HepG2 (cell line): ENCODE measurements around the gene CYB5B.

ENCODE experiments used
- CREB1 ChIP-seq, 2 experiments: fragments of 450-650 bp in 1 of 2; IDR thresholded peaks; 2 replicates each; pipeline ENCODE4 v1.6.1; 2016 to 2017; ENCODE audit warnings: control low read depth in 1 of 2, mild to moderate bottlenecking in 1 of 2, missing compliant biosample characterization in 1 of 2, missing genetic modification characterization in 1 of 2
- EZH2 ChIP-seq: conservative IDR thresholded peaks from 2 replicates; pipeline ENCODE4 v1.6.1; 2012; ENCODE audit warnings: mild to moderate bottlenecking, low read depth, low read length, moderate library complexity
- MXD4 ChIP-seq: IDR thresholded peaks from 2 replicates; pipeline ENCODE4 v1.6.1; 2016; ENCODE audit warnings: mild to moderate bottlenecking, missing biosample characterization, missing genetic modification reagents
- NR2F1 ChIP-seq, 2 experiments: fragments of 450-650 bp in 1 of 2; formaldehyde crosslinking in 1 of 2; IDR thresholded peaks; 2 replicates each; pipeline versions ENCODE4 v1.5.0 to v1.6.1; 2016 to 2020; ENCODE audit warnings: mild to moderate bottlenecking in 1 of 2, missing compliant biosample characterization in 1 of 2, missing genetic modification reagents in 1 of 2, moderate library complexity in 1 of 2
- PITX1 ChIP-seq: sonication (generic); formaldehyde crosslinking; IDR thresholded peaks from 2 replicates; pipeline ENCODE4 v1.5.1; 2020; ENCODE audit warnings: mild to moderate bottlenecking, missing genetic modification reagents
- POLR2A ChIP-seq, 2 experiments: IDR thresholded peaks; 2 replicates each; pipeline ENCODE4 v1.6.1; 2011; ENCODE audit warnings: low read depth in 2 of 2, low read length in 2 of 2, mild to moderate bottlenecking in 1 of 2, moderate library complexity in 1 of 2; ENCODE audit not compliant: insufficient read depth in 1 of 2
- ZKSCAN1 ChIP-seq: fragments of 150-350 bp; IDR thresholded peaks from 2 replicates; pipeline ENCODE4 v1.6.1; 2014; ENCODE audit warnings: low read length
- ZNF138 ChIP-seq: sonication (generic); formaldehyde crosslinking; IDR thresholded peaks from 2 replicates; pipeline ENCODE4 v1.5.0; 2020; ENCODE audit warnings: mild to moderate bottlenecking, low read depth, missing genetic modification reagents
- ZNF24 ChIP-seq: fragments of 450-650 bp; IDR thresholded peaks from 2 replicates; pipeline ENCODE4 v1.6.1; 2017; ENCODE audit warnings: antibody characterized with exemption, mild to moderate bottlenecking
- TF ChIP-seq, protein P1 (sequence below): sonication (generic); formaldehyde crosslinking; IDR thresholded peaks from 2 replicates; pipeline ENCODE4 v1.8.0; 2022; ENCODE audit warnings: missing genetic modification reagents, mild to moderate bottlenecking, moderate library complexity, borderline replicate concordance
- TF ChIP-seq, protein P2 (sequence below): sonication (generic); formaldehyde crosslinking; IDR thresholded peaks from 2 replicates; pipeline ENCODE4 v1.5.0; 2020; ENCODE audit warnings: mild to moderate bottlenecking, missing genetic modification reagents, moderate library complexity

DNA sequence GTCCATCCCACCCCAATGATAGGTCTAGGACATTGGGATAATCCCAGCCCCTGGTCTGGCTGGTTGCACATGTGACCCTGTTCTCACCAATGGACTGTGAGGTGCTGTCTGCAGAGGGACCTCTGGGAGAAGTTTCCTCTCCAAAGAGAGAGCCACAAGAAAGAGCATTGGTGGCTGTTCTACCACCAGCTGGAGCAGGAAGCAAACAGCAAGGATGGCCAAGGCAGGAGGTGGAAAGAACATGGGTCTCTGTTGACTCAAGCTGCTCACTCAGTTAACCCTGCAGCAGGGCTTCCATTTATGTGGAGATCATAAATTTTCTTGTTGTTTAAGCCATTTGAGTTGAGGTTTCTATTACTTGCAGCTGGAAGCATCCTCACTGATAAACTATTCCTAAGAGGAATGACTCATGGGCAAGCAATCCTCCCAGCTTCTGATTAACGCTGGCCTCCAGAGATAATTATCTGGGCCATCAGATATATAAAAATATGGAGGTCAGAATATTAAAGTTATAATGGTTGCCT is 52.6 kb downstream of the CYB5B start:
- TF ChIP-seq PITX1 (no peak), ZNF24 (no peak), ZNF138 (CRISPR knock-in tag) (no peak), NR2F1 (CRISPR knock-in tag; IDR thresholded peaks at IDR 0.05) (no peak), MXD4 (CRISPR knock-in tag) (no peak), EZH2 (no peak), POLR2A (IDR thresholded peaks at IDR 0.05; ENCODE audit: insufficient read depth in 1 of 2, low read depth in 2 of 2, low read length in 2 of 2) (no peak), ZKSCAN1 (no peak), CREB1 (IDR thresholded peaks at IDR 0.05) (no peak), CREB1 (CRISPR knock-in tag; IDR thresholded peaks at IDR 0.05) (no peak)
- TF ChIP-seq, protein P1, sequence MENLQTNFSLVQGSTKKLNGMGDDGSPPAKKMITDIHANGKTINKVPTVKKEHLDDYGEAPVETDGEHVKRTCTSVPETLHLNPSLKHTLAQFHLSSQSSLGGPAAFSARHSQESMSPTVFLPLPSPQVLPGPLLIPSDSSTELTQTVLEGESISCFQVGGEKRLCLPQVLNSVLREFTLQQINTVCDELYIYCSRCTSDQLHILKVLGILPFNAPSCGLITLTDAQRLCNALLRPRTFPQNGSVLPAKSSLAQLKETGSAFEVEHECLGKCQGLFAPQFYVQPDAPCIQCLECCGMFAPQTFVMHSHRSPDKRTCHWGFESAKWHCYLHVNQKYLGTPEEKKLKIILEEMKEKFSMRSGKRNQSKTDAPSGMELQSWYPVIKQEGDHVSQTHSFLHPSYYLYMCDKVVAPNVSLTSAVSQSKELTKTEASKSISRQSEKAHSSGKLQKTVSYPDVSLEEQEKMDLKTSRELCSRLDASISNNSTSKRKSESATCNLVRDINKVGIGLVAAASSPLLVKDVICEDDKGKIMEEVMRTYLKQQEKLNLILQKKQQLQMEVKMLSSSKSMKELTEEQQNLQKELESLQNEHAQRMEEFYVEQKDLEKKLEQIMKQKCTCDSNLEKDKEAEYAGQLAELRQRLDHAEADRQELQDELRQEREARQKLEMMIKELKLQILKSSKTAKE (CRISPR knock-in tag) = no peak
- TF ChIP-seq, protein P2, sequence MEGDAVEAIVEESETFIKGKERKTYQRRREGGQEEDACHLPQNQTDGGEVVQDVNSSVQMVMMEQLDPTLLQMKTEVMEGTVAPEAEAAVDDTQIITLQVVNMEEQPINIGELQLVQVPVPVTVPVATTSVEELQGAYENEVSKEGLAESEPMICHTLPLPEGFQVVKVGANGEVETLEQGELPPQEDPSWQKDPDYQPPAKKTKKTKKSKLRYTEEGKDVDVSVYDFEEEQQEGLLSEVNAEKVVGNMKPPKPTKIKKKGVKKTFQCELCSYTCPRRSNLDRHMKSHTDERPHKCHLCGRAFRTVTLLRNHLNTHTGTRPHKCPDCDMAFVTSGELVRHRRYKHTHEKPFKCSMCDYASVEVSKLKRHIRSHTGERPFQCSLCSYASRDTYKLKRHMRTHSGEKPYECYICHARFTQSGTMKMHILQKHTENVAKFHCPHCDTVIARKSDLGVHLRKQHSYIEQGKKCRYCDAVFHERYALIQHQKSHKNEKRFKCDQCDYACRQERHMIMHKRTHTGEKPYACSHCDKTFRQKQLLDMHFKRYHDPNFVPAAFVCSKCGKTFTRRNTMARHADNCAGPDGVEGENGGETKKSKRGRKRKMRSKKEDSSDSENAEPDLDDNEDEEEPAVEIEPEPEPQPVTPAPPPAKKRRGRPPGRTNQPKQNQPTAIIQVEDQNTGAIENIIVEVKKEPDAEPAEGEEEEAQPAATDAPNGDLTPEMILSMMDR = no peak
